AG04449 (cell line): ENCODE data around the gene AP3M1.

ENCODE experiments used
- CTCF ChIA-PET: fragments of 350-600 bp; formaldehyde crosslinking; extraction: SDS; loops from one replicate; lab custom pipeline; 2021; ENCODE audit warnings: antibody characterized with exemption; lab: Yijun Ruan, JAX
- POLR2A ChIA-PET: fragments of 400-600, 350-600 bp; formaldehyde crosslinking; extraction: SDS; loops from one replicate; lab custom pipeline; 2020; ENCODE audit warnings: antibody characterized with exemption, inconsistent platforms; lab: Yijun Ruan, JAX
- DNase-seq: peaks from one replicate; pipeline ENCODE4 v3.0.0-alpha.2; 2010; ENCODE audit warnings: low read depth, low spot score
- H3K4me3 ChIP-seq: 2 replicates; pipeline ENCODE4 v1.5.1; 2011; ENCODE audit warnings: low read depth, mild to moderate bottlenecking, control low read depth, low read length
- CTCF ChIP-seq: IDR thresholded peaks from one replicate; pipeline ENCODE4 v1.5.1; 2011; ENCODE audit warnings: mild to moderate bottlenecking, moderate library complexity, low read length, control low read depth, inconsistent platforms; ENCODE audit not compliant: insufficient read depth; ENCODE audit errors: missing control alignments

Gene AP3M1

GRCh38 chr10:74086317-74086716 lies 64.3 kb downstream of the AP3M1 start:
- DNase-seq, result no peak
- TF ChIP-seq CTCF, result no peak
- ChIA-PET CTCF (interaction anchor here (1.4 kb wide), 1 partner anchor 8 kb away, joined by 3 read pairs; no protein-coding TSS in a partner anchor), POLR2A (no interaction called here)
- H3K4me3 ChIP-seq, result no peak overlapping the region

GRCh38 chr10:74084955-74085354 lies 65.7 kb downstream of the AP3M1 start:
- ChIA-PET CTCF (interaction anchor here (7.1 kb wide), 1 partner anchor 10 kb away, joined by 55 read pairs; no protein-coding TSS in a partner anchor), POLR2A (no interaction called here)
- DNase-seq, result no peak
- H3K4me3 ChIP-seq, result no peak overlapping the region
- no peak for TF ChIP-seq CTCF

GRCh38 chr10:74083304-74083703 lies 67.3 kb downstream of the AP3M1 start:
- TF ChIP-seq CTCF, result no peak
- ChIA-PET POLR2A (no interaction called here), CTCF (interaction anchor here (1.2 to 7.1 kb wide), 8 partner anchors 11 to 234 kb away, joined by 3 to 87 read pairs (median 16); no protein-coding TSS in a partner anchor)
- no peak overlapping the region for H3K4me3 ChIP-seq
- no peak for DNase-seq

GRCh38 chr10:74081941-74082718 lies 68.5 kb downstream of the AP3M1 start:
- POLR2A ChIA-PET, result interaction anchor here (1.2 kb wide), 1 partner anchor 83 kb away, joined by 4 read pairs; no protein-coding TSS in a partner anchor
- no peak for DNase-seq
- no peak for TF ChIP-seq CTCF
- H3K4me3 ChIP-seq, result no peak overlapping the region
- CTCF ChIA-PET, result interaction anchor here (0.6 to 7.1 kb wide), 40 partner anchors 8 to 233 kb away, joined by 3 to 87 read pairs (median 4); no protein-coding TSS in a partner anchor

- ChIA-PET CTCF (interaction anchor here (0.6 to 7.1 kb wide), 45 partner anchors 9 to 233 kb away, joined by 3 to 87 read pairs (median 4); no protein-coding TSS in a partner anchor), POLR2A (interaction anchor here (1.2 kb wide), 1 partner anchor 82 kb away, joined by 4 read pairs; no protein-coding TSS in a partner anchor)
- TF ChIP-seq CTCF, result peak; percentile 71
- H3K4me3 ChIP-seq, result no peak overlapping the region
- DNase-seq, result no peak
Observed at GRCh38 chr10:74081192-74081803, 69.3 kb downstream of the AP3M1 start.
